RWPE2 (cell line): ENCODE data around the gene SLC38A8.

ENCODE experiments used
- ATAC-seq: fragments of 200-7000 bp; cut with Tn5 transposase; 3 replicates; pipeline ENCODE4 v1.9.1; 2021; ENCODE audit warnings: low read depth
- DNase-seq: peaks from one replicate; pipeline ENCODE4 v3.0.0-alpha.2; 2020; ENCODE audit warnings: low spot score
- H3K27ac ChIP-seq: fragments of 450-650 bp; 2 replicates; pipeline ENCODE4 v1.5.1; 2017; ENCODE audit warnings: mild to moderate bottlenecking; ENCODE audit not compliant: poor library complexity, severe bottlenecking
- H3K27me3 ChIP-seq: fragments of 250-450 bp; sonication (Bioruptor Pico); 2 replicates; pipeline ENCODE4 v1.5.1; 2021; ENCODE audit warnings: mild to moderate bottlenecking, moderate library complexity; ENCODE audit not compliant: insufficient read depth, poor library complexity, severe bottlenecking
- H3K36me3 ChIP-seq: fragments of 250-450 bp; sonication (Bioruptor Pico); 2 replicates; pipeline ENCODE4 v1.5.1; 2020; ENCODE audit warnings: low read depth, mild to moderate bottlenecking, moderate library complexity
- H3K4me1 ChIP-seq: fragments of 250-450 bp; sonication (Bioruptor Pico); 2 replicates; pipeline ENCODE4 v1.5.1; 2021; ENCODE audit warnings: mild to moderate bottlenecking, moderate library complexity; ENCODE audit not compliant: insufficient read depth, poor library complexity, severe bottlenecking
- H3K4me3 ChIP-seq: fragments of 250-450 bp; sonication (Bioruptor Pico); 2 replicates; pipeline ENCODE4 v1.5.1; 2021; ENCODE audit warnings: mild to moderate bottlenecking, moderate library complexity; ENCODE audit not compliant: severe bottlenecking
- H3K9me3 ChIP-seq: fragments of 250-450 bp; sonication (Bioruptor Pico); 2 replicates; pipeline ENCODE4 v1.5.1; 2021; ENCODE audit warnings: mild to moderate bottlenecking, moderate library complexity; ENCODE audit not compliant: severe bottlenecking
- CTCF ChIP-seq: fragments of 450-650 bp; IDR thresholded peaks from one replicate; pipeline ENCODE4 v1.5.1; 2017; ENCODE audit warnings: mild to moderate bottlenecking, moderate library complexity; ENCODE audit not compliant: poor library complexity, severe bottlenecking

The SLC38A8 gene

GRCh38 chr16:83968891-83969649, 73.5 kb downstream of the SLC38A8 start:
- Histone ChIP-seq H3K4me1 (no peaks in the 10 kb centered on the region), H3K9me3 (no peaks in the 10 kb centered on the region), H3K27ac (no peak overlapping the region), H3K27me3 (peaks cover 5% of the 10 kb centered on the region), H3K36me3 (no peaks in the 10 kb centered on the region), H3K4me3 (peak overlapping the region; percentile 24)
- ATAC-seq (no peak), DNase-seq (no peak)
- no peak for TF ChIP-seq CTCF

- DNase-seq (no peak), ATAC-seq (no peak)
- peak; percentile 51 for TF ChIP-seq CTCF
- Histone ChIP-seq H3K4me3 (peak overlapping the region; percentile 24), H3K27ac (no peak overlapping the region), H3K27me3 (peaks cover 5% of the 10 kb centered on the region), H3K4me1 (no peaks in the 10 kb centered on the region), H3K9me3 (no peaks in the 10 kb centered on the region), H3K36me3 (no peaks in the 10 kb centered on the region)
Observed at GRCh38 chr16:83968306-83968851, 74.2 kb downstream of the SLC38A8 start.

- Histone ChIP-seq H3K4me3 (peak within 1 kb of the TSS; percentile 24), H3K9me3 (no peaks in the 10 kb centered on the region), H3K27ac (no peak within 1 kb of the TSS), H3K4me1 (no peaks in the 10 kb centered on the region), H3K27me3 (peaks cover 5% of the 10 kb centered on the region), H3K36me3 (no peaks in the 10 kb centered on the region)
- peak; percentile 79 for TF ChIP-seq CTCF
- ATAC-seq (peak; percentile 44; the same call in 1 of the 3 replicates), DNase-seq (no peak)
Observed at GRCh38 chr16:83967838-83968305, 74.7 kb downstream of the SLC38A8 start, which contains the start of gene NECAB2. NECAB2 (plus strand) TSS chr16:83968244; CDS start chr16:83968649, 405 bp downstream.

GRCh38 chr16:83967091-83967490, 75.5 kb downstream of the SLC38A8 start:
- H3K36me3 ChIP-seq = 0 out of 2 replicates have a peak, but pooled peaks cover 2% of the 10 kb centered on the region
- no peaks in the 10 kb centered on the region for H3K9me3 ChIP-seq
- DNase-seq (no peak), ATAC-seq (no peak)
- no peak overlapping the region for H3K27ac ChIP-seq
- peaks cover 5% of the 10 kb centered on the region for H3K27me3 ChIP-seq
- TF ChIP-seq CTCF = no peak
- no peak overlapping the region for H3K4me3 ChIP-seq
- no peaks in the 10 kb centered on the region for H3K4me1 ChIP-seq
